ENCODE measurements around the gene TYROBP.

- TF ChIP-seq POLR2A (IDR thresholded peaks at IDR 0.05) (no peak), POLR2AphosphoS5 (IDR thresholded peaks at IDR 0.05) (no peak), CTCF (IDR thresholded peaks at IDR 0.05 in 8 of 11, conservative IDR thresholded peaks at IDR 0.05 in 3 of 11) (no peak)
Observed at GRCh38 chr19:35860818-35861639, 47.1 kb downstream of the TYROBP start.

Measured in spleen (tissue), 7 donors.